ENCODE measurements around the gene ATG10. TPM values are rescaled to one million over a fixed set of nuclear protein-coding genes. Genes with fewer than 3 reads are reported as not detected.

ATG10 gene
- total RNA-seq, 1 donor from 2014 or later: 8.7 TPM

DNA sequence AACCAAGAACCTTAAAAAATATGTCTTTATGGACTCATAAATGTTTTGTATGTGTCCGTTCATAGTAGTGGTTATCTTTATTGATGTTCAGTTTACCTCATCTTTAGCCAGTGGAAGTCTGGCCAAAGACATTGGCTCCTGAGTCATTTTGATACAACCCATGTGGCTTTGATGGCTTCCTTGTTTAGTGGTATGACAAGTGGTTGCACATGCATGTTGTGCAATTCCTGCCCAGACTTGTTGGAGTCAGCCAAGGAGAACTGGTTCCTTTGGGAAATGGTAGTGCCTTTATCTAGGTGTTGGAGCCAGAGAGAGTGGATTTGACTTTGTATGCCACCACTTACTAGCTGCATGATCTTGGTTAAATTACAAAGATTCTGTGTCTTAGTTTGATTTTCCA, 212.0 kb downstream of the ATG10 start:
- Mint-ChIP-seq H3K36me3 (peaks cover 3% of the 10 kb centered on the region), H3K4me3 (no peak overlapping the region), H3K4me1 (ENCODE audit: unreplicated experiment) (peaks cover 7% of the 10 kb centered on the region), H3K27ac (no peak overlapping the region), H3K27me3 (no peaks in the 10 kb centered on the region), H3K9me3 (no peaks in the 10 kb centered on the region)
- TF ChIP-seq CTCF (conservative IDR thresholded peaks at IDR 0.05): no peak
- no peak for DNase-seq (ENCODE audit: extremely low spot score, unreplicated experiment)

DNA sequence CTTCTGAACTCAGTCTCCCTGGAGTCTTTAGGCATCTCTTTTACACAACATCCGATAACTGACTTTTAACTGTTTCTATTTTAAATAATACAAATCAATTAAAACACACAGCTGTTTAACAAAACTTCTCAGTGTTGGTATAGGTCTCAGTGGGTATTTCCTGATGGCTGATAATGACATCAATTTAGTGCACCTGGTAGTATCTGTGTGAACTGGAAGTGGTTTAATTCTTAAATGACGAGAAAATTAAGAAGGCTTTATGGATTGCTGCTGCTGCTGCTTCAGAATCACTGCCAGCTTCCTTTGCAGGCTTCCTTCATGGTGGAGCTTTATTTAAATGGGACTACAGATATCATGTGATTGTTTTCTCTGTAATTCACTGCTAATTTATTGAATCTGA, 214.0 kb downstream of the ATG10 start:
- peaks cover 7% of the 10 kb centered on the region for H3K4me1 Mint-ChIP-seq (ENCODE audit: unreplicated experiment)
- H3K9me3 Mint-ChIP-seq: no peaks in the 10 kb centered on the region
- TF ChIP-seq CTCF (conservative IDR thresholded peaks at IDR 0.05): no peak
- no peak overlapping the region for H3K27ac Mint-ChIP-seq
- no peaks in the 10 kb centered on the region for H3K27me3 Mint-ChIP-seq
- peaks cover 7% of the 10 kb centered on the region for H3K36me3 Mint-ChIP-seq
- no peak overlapping the region for H3K4me3 Mint-ChIP-seq
- no peak for DNase-seq (ENCODE audit: extremely low spot score, unreplicated experiment)

GRCh38 chr5:82197550-82197949, 225.7 kb downstream of the ATG10 start:
- DNase-seq (ENCODE audit: extremely low spot score, unreplicated experiment): no peak
- Mint-ChIP-seq H3K4me1 (ENCODE audit: unreplicated experiment) (no peaks in the 10 kb centered on the region), H3K9me3 (no peaks in the 10 kb centered on the region), H3K27ac (no peak overlapping the region), H3K4me3 (no peak overlapping the region), H3K27me3 (no peaks in the 10 kb centered on the region), H3K36me3 (no peaks in the 10 kb centered on the region)
- TF ChIP-seq CTCF (conservative IDR thresholded peaks at IDR 0.05): no peak

- Mint-ChIP-seq H3K4me3 (no peak overlapping the region), H3K4me1 (ENCODE audit: unreplicated experiment) (no peaks in the 10 kb centered on the region), H3K9me3 (no peaks in the 10 kb centered on the region), H3K27me3 (no peaks in the 10 kb centered on the region), H3K36me3 (no peaks in the 10 kb centered on the region), H3K27ac (no peak overlapping the region)
- DNase-seq (ENCODE audit: extremely low spot score, unreplicated experiment): no peak
- TF ChIP-seq CTCF (conservative IDR thresholded peaks at IDR 0.05): no peak
Observed at GRCh38 chr5:82204567-82204966, 232.7 kb downstream of the ATG10 start.

DNA sequence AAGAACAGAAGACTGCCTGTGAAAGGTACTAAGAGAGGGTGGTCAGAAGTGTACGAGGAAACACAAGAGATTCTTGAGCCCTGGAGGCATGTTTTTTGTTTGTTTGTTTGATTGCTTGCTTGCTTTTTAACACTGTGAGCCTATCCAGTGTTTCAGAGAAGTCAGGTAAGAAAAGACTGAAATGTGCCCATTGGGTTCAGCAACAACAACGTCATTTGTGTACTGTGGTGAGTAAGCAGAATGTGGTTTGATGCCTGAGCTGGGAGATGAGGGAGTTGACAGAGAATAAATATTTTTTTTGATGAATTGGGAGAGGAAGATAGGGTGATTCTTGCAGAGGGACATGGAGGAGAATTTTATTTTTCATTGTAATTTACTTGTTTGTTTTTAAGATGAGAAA, 233.2 kb downstream of the ATG10 start:
- H3K27me3 Mint-ChIP-seq: no peaks in the 10 kb centered on the region
- H3K27ac Mint-ChIP-seq: no peak overlapping the region
- no peaks in the 10 kb centered on the region for H3K9me3 Mint-ChIP-seq
- no peaks in the 10 kb centered on the region for H3K4me1 Mint-ChIP-seq (ENCODE audit: unreplicated experiment)
- no peak for TF ChIP-seq CTCF (conservative IDR thresholded peaks at IDR 0.05)
- no peak for DNase-seq (ENCODE audit: extremely low spot score, unreplicated experiment)
- H3K4me3 Mint-ChIP-seq: no peak overlapping the region
- H3K36me3 Mint-ChIP-seq: no peaks in the 10 kb centered on the region

- DNase-seq (ENCODE audit: extremely low spot score, unreplicated experiment): no peak
- Mint-ChIP-seq H3K27me3 (no peaks in the 10 kb centered on the region), H3K4me1 (ENCODE audit: unreplicated experiment) (no peaks in the 10 kb centered on the region), H3K4me3 (no peak overlapping the region), H3K36me3 (no peaks in the 10 kb centered on the region), H3K27ac (no peak overlapping the region), H3K9me3 (no peaks in the 10 kb centered on the region)
- no peak for TF ChIP-seq CTCF (conservative IDR thresholded peaks at IDR 0.05)
Observed at GRCh38 chr5:82208371-82208770, 236.5 kb downstream of the ATG10 start.
